ENCODE data around the gene TTI1. TPM values are rescaled to one million over a fixed set of nuclear protein-coding genes. Genes with fewer than 3 reads are reported as not detected.

TTI1 gene
- total RNA-seq, 1 donor from 2014 or later = 30.1 TPM

- intact Hi-C loops (cut with micrococcal nuclease) = loop anchor here (1.0 to 5.0 kb wide), 4 partner anchors 44 to 296 kb away; partner anchors contain the start of genes RPRD1B, TTI1 and VSTM2L
These were observed 43.5 kb downstream of the TTI1 start for GRCh38 chr20:37989601-37990295.

GRCh38 chr20:37988306-37988954 lies 44.8 kb downstream of the TTI1 start:
- intact Hi-C loops (cut with micrococcal nuclease) = no loop called here

GRCh38 chr20:37987602-37988290 lies 45.5 kb downstream of the TTI1 start:
- intact Hi-C loops (cut with micrococcal nuclease) = no loop called here

- intact Hi-C loops (cut with micrococcal nuclease) = no loop called here
These were observed 46.2 kb downstream of the TTI1 start for GRCh38 chr20:37986873-37987601.

GRCh38 chr20:37986044-37986858 lies 47.0 kb downstream of the TTI1 start:
- intact Hi-C loops (cut with micrococcal nuclease) = no loop called here

GRCh38 chr20:37984018-37984785 lies 49.1 kb downstream of the TTI1 start:
- intact Hi-C loops (cut with micrococcal nuclease) = no loop called here

GRCh38 chr20:37983286-37983685 lies 50.0 kb downstream of the TTI1 start:
- intact Hi-C loops (cut with micrococcal nuclease) = no loop called here

GRCh38 chr20:37981568-37981967 lies 51.7 kb downstream of the TTI1 start:
- intact Hi-C loops (cut with micrococcal nuclease) = no loop called here

- intact Hi-C loops (cut with micrococcal nuclease) = no loop called here
These were observed 52.4 kb downstream of the TTI1 start for GRCh38 chr20:37980876-37981275.

GRCh38 chr20:37980383-37980782 lies 52.9 kb downstream of the TTI1 start:
- intact Hi-C loops (cut with micrococcal nuclease) = no loop called here

GRCh38 chr20:37979021-37979985 lies 54.0 kb downstream of the TTI1 start:
- intact Hi-C loops (cut with micrococcal nuclease) = no loop called here

- intact Hi-C loops (cut with micrococcal nuclease) = no loop called here
These were observed 55.5 kb downstream of the TTI1 start for GRCh38 chr20:37977786-37978185.

- intact Hi-C loops (cut with micrococcal nuclease) = no loop called here
These were observed 55.9 kb downstream of the TTI1 start for GRCh38 chr20:37977338-37977737.

GRCh38 chr20:37976887-37977286 lies 56.4 kb downstream of the TTI1 start:
- intact Hi-C loops (cut with micrococcal nuclease) = no loop called here

- intact Hi-C loops (cut with micrococcal nuclease) = no loop called here
These were observed 60.0 kb downstream of the TTI1 start for GRCh38 chr20:37973059-37973910.

- intact Hi-C loops (cut with micrococcal nuclease) = no loop called here
These were observed 60.8 kb downstream of the TTI1 start for GRCh38 chr20:37972256-37973058.

GRCh38 chr20:37971561-37972127 lies 61.6 kb downstream of the TTI1 start:
- intact Hi-C loops (cut with micrococcal nuclease) = no loop called here
